GM23338 (cell line): Measurements from ENCODE around the gene ZYX.

Source experiments
- EZH2 ChIP-seq: fragments of 200-600 bp; sonication (generic); IDR thresholded peaks from one replicate; pipeline ENCODE4 v1.8.0; 2017; ENCODE audit warnings: antibody characterized with exemption, mild to moderate bottlenecking, low read depth; ENCODE audit not compliant: unreplicated experiment
- EZH2phosphoT487 ChIP-seq: fragments of 200-600 bp; sonication (generic); IDR thresholded peaks from one replicate; pipeline ENCODE4 v1.8.1; 2018; ENCODE audit warnings: antibody characterized with exemption; ENCODE audit not compliant: unreplicated experiment
- JUNB ChIP-seq: IDR thresholded peaks from one replicate; pipeline ENCODE4 v1.6.1; 2016; ENCODE audit warnings: antibody characterized with exemption; ENCODE audit not compliant: unreplicated experiment
- POLR2AphosphoS5 ChIP-seq: IDR thresholded peaks from 2 replicates; pipeline ENCODE4 v1.6.1; 2016; ENCODE audit warnings: antibody characterized with exemption, low read depth
- STAT1 ChIP-seq: IDR thresholded peaks from one replicate; pipeline ENCODE4 v1.6.1; 2016; ENCODE audit warnings: antibody characterized with exemption; ENCODE audit not compliant: unreplicated experiment
- ZNF114 ChIP-seq: fragments of 250-450 bp; sonication (Bioruptor Pico); IDR thresholded peaks from 2 replicates; pipeline ENCODE4 v1.5.0; 2020; ENCODE audit warnings: mild to moderate bottlenecking, moderate library complexity
- TF ChIP-seq, protein P1 (sequence below), 2 experiments: fragments of 200-600 bp in 1 of 2; sonication (generic) in 1 of 2; conservative IDR thresholded peaks; 2 replicates each; pipeline versions ENCODE4 v1.5.1 to v1.6.1; 2016 to 2017; ENCODE audit warnings: antibody characterized with exemption in 2 of 2, low read depth in 2 of 2, mild to moderate bottlenecking in 2 of 2, moderate library complexity in 1 of 2
- TF ChIP-seq, protein P2 (sequence below): IDR thresholded peaks from one replicate; pipeline ENCODE4 v1.6.1; 2018; ENCODE audit warnings: antibody characterized with exemption; ENCODE audit not compliant: unreplicated experiment

DNA sequence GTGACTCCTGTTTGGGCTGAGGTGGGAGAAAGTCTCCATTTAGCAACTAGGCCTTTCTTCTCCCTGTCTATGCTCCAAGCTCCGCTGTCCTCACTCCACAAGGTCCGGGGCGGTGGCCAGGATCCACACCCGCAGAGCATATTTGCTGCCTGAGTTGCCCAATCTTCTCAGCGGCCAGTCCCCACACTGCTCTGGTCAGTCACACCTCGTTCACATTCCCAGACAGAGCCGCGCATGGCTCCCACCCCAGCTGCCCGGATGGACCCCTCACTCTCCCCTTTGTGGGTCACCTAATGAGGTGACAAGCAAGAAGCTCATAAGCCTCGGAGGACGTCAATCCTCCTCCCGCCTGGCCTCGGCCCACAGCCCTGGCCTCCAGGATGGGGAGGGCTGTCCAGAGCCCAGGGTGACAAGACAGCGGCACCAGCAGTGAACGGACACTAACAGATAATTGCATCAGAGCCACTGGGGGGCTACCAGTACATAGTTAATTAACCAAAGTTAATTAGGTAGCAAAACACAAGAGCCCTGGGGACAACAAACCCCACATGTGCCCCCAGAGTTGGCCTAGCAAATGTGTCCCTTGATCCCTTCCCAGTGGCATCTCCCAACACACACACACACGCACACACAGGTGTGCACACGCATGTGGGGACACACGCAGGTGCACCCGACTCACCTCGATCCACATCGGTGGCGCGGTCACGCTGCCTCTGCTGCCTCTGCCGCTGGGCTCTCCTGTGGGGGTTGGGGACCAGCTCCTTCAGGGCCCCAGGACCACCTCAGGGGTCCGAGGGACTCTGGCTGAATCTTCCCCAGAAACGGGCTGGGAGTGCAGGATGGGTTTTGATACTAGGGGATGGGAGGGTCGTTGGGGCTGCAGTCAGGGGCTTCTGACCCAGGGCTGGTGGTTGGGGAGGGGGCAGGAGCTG, 15.7 kb downstream of the ZYX start:
- TF ChIP-seq, protein P1, sequence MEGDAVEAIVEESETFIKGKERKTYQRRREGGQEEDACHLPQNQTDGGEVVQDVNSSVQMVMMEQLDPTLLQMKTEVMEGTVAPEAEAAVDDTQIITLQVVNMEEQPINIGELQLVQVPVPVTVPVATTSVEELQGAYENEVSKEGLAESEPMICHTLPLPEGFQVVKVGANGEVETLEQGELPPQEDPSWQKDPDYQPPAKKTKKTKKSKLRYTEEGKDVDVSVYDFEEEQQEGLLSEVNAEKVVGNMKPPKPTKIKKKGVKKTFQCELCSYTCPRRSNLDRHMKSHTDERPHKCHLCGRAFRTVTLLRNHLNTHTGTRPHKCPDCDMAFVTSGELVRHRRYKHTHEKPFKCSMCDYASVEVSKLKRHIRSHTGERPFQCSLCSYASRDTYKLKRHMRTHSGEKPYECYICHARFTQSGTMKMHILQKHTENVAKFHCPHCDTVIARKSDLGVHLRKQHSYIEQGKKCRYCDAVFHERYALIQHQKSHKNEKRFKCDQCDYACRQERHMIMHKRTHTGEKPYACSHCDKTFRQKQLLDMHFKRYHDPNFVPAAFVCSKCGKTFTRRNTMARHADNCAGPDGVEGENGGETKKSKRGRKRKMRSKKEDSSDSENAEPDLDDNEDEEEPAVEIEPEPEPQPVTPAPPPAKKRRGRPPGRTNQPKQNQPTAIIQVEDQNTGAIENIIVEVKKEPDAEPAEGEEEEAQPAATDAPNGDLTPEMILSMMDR (conservative IDR thresholded peaks at IDR 0.05; ENCODE audit: low read depth in 2 of 2), result no peak
- TF ChIP-seq JUNB (no peak), EZH2phosphoT487 (no peak), EZH2 (no peak), POLR2AphosphoS5 (peak; percentile 31; the same call in 1 of the 2 replicates), STAT1 (no peak), ZNF114 (CRISPR knock-in tag) (no peak)
- TF ChIP-seq, protein P2, sequence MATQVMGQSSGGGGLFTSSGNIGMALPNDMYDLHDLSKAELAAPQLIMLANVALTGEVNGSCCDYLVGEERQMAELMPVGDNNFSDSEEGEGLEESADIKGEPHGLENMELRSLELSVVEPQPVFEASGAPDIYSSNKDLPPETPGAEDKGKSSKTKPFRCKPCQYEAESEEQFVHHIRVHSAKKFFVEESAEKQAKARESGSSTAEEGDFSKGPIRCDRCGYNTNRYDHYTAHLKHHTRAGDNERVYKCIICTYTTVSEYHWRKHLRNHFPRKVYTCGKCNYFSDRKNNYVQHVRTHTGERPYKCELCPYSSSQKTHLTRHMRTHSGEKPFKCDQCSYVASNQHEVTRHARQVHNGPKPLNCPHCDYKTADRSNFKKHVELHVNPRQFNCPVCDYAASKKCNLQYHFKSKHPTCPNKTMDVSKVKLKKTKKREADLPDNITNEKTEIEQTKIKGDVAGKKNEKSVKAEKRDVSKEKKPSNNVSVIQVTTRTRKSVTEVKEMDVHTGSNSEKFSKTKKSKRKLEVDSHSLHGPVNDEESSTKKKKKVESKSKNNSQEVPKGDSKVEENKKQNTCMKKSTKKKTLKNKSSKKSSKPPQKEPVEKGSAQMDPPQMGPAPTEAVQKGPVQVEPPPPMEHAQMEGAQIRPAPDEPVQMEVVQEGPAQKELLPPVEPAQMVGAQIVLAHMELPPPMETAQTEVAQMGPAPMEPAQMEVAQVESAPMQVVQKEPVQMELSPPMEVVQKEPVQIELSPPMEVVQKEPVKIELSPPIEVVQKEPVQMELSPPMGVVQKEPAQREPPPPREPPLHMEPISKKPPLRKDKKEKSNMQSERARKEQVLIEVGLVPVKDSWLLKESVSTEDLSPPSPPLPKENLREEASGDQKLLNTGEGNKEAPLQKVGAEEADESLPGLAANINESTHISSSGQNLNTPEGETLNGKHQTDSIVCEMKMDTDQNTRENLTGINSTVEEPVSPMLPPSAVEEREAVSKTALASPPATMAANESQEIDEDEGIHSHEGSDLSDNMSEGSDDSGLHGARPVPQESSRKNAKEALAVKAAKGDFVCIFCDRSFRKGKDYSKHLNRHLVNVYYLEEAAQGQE, result no peak
